HG03196 (cell line): ENCODE measurements around the gene THRA.
A peak's percentile ranks its signal among the peaks of the same experiment; 100 is the strongest.

Experiments used
- ATAC-seq: cut with Tn5 transposase; IDR thresholded peaks from one replicate; pipeline ENCODE4 v1.9.1; 2021; ENCODE audit not compliant: unreplicated experiment

The THRA gene, protein sequence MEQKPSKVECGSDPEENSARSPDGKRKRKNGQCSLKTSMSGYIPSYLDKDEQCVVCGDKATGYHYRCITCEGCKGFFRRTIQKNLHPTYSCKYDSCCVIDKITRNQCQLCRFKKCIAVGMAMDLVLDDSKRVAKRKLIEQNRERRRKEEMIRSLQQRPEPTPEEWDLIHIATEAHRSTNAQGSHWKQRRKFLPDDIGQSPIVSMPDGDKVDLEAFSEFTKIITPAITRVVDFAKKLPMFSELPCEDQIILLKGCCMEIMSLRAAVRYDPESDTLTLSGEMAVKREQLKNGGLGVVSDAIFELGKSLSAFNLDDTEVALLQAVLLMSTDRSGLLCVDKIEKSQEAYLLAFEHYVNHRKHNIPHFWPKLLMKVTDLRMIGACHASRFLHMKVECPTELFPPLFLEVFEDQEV

DNA sequence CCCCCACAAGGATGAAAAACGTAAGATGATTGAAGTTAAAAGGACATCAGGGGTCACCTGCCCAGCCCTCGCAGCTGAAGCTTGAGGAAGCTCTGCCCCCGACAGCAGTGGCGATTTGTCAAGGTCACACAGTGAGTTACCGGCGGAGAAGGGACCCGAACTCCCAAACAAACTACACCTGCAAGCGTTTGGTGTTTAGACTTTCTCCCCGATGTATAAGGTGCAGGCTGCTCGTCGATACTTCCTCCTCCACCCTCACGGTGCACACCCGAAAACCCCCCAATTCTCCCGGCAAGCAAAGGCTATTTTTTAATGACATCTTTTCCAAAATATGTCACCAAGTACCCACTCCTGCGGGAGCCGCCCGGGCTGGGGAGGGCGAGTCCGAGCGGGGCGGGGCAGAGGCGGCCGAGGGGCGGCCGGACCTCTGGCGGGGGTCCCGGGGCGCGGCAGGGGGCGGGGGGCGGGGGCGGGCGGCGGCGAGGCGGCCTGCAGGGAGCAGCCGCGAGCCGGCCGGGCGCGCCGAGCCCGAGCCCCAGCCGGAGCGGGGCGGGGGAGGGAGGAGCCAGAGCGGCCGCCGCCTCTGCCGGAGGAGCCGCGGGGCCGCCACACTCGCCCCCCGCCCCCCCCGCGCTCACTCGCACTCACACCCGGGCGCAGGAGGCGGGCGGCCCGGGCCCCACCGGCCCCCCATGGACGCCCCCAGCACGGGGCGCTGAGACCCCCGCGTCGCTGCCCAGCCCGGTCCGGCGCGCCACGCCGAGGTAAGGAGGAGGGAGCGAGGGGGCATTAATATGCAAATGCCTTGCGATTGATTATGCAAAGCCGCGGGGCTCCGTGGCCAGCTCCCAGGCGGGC lies at the start of gene THRA:
Gene THRA, plus strand, starts transcription at position 637 of the 858 bp plus-strand sequence. CDS start 11,524 bp downstream, outside the sequence.
- ATAC-seq = peak; percentile 56

DNA sequence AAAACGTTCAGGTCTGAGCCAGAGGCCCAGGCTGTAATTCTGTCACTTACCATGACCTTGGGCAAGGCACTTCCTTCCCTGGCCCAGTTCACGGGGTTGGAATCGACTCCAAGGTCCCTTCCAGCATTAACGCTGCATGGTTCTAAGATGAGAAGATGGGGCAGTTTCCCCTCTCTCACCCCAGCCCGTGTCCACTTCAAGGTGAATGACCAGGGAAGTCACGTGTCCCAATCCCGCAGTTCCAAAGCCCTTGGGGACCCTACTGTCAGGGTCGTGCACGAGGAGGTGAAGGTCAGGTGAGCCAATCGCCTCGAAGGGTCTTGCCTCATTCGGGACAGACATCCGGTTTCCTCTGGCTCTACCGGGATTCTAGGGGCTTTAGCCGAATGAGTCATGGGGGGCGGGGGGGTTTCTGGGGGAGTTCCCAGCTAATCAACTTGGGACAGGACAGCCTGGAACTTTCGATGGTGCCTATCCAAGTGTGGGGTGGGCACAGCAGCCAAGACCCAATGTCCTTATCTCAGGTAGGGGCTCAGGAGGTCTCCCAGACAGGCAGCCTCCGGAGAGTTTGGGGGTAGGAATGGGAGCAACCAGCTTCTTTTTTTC lies 48.3 kb upstream of the THRA start:
- ATAC-seq = no peak

DNA sequence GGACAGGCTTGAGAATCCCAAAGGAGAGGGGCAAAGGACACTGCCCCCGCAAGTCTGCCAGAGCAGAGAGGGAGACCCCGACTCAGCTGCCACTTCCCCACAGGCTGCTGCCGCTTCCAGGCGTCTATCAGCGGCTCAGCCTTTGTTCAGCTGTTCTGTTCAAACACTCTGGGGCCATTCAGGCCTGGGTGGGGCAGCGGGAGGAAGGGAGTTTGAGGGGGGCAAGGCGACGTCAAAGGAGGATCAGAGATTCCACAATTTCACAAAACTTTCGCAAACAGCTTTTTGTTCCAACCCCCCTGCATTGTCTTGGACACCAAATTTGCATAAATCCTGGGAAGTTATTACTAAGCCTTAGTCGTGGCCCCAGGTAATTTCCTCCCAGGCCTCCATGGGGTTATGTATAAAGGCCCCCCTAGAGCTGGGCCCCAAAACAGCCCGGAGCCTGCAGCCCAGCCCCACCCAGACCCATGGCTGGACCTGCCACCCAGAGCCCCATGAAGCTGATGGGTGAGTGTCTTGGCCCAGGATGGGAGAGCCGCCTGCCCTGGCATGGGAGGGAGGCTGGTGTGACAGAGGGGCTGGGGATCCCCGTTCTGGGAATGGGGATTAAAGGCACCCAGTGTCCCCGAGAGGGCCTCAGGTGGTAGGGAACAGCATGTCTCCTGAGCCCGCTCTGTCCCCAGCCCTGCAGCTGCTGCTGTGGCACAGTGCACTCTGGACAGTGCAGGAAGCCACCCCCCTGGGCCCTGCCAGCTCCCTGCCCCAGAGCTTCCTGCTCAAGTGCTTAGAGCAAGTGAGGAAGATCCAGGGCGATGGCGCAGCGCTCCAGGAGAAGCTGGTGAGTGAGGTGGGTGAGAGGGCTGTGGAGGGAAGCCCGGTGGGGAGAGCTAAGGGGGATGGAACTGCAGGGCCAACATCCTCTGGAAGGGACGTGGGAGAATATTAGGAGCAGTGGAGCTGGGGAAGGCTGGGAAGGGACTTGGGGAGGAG lies 47.5 kb upstream of the THRA start, which contains the start of gene CSF3:
Gene CSF3, plus strand, starts transcription at position 436 of the 993 bp plus-strand sequence. Its CDS starts 35 bp downstream, at position 471.
- no peak for ATAC-seq

DNA sequence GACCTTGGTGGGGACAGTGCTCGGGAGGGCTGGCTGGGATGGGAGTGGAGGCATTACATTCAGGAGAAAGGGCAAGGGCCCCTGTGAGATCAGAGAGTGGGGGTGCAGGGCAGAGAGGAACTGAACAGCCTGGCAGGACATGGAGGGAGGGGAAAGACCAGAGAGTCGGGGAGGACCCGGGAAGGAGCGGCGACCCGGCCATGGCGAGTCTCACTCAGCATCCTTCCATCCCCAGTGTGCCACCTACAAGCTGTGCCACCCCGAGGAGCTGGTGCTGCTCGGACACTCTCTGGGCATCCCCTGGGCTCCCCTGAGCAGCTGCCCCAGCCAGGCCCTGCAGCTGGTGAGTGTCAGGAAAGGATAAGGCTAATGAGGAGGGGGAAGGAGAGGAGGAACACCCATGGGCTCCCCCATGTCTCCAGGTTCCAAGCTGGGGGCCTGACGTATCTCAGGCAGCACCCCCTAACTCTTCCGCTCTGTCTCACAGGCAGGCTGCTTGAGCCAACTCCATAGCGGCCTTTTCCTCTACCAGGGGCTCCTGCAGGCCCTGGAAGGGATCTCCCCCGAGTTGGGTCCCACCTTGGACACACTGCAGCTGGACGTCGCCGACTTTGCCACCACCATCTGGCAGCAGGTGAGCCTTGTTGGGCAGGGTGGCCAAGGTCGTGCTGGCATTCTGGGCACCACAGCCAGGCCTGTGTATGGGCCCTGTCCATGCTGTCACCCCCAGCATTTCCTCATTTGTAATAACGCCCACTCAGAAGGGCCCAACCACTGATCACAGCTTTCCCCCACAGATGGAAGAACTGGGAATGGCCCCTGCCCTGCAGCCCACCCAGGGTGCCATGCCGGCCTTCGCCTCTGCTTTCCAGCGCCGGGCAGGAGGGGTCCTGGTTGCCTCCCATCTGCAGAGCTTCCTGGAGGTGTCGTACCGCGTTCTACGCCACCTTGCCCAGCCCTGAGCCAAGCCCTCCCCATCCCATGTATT lies 46.5 kb upstream of the THRA start:
- no peak for ATAC-seq

DNA sequence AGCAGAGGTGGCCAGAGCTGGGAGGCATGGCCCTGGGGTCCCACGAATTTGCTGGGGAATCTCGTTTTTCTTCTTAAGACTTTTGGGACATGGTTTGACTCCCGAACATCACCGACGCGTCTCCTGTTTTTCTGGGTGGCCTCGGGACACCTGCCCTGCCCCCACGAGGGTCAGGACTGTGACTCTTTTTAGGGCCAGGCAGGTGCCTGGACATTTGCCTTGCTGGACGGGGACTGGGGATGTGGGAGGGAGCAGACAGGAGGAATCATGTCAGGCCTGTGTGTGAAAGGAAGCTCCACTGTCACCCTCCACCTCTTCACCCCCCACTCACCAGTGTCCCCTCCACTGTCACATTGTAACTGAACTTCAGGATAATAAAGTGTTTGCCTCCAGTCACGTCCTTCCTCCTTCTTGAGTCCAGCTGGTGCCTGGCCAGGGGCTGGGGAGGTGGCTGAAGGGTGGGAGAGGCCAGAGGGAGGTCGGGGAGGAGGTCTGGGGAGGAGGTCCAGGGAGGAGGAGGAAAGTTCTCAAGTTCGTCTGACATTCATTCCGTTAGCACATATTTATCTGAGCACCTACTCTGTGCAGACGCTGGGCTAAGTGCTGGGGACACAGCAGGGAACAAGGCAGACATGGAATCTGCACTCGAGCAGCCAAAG lies 45.2 kb upstream of the THRA start:
- no peak for ATAC-seq

DNA sequence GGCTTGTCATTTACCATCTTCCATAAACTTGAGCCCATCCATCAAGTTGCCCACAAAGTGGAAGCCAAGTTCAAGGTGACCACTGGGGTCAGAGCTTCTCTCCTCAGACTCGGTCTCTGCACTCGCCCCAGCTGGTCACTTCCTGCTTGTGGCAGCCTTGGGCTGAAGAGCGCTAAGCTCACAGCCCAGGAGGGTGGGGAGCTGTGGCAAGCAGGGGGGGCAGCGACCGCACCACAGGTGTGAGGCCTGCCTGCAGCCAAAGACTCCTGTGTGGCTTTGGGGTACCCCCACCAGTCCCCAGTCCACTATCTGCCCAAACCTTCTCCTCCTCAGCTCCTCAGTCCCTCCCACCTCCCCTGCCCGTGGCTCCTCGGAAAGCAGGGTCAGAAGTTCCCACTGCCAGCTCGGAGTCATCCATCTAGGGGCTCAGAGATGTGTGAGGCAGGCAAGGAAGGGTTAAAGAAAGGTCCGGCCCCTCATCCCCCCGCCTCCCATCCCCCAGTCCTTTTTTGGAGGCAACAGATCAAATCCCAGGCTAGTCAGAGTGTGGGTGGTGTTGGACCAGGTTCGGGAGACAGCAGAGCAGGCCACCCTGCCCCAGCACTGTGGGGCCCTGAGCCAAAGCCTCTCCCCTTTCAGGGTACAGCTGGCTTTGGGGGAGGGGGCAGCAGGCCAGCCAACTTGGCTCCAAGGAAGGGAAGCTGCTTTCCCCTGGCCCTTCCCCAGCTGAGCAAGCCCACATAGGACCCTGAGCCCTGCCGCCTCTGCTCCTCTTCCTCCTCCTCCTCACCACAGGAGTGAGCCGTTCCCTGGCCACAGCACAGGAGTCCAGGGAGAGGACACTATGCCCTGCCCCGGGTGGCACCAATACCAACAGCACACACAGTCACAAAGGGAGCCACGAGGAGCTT lies 44.3 kb upstream of the THRA start:
- ATAC-seq = no peak

DNA sequence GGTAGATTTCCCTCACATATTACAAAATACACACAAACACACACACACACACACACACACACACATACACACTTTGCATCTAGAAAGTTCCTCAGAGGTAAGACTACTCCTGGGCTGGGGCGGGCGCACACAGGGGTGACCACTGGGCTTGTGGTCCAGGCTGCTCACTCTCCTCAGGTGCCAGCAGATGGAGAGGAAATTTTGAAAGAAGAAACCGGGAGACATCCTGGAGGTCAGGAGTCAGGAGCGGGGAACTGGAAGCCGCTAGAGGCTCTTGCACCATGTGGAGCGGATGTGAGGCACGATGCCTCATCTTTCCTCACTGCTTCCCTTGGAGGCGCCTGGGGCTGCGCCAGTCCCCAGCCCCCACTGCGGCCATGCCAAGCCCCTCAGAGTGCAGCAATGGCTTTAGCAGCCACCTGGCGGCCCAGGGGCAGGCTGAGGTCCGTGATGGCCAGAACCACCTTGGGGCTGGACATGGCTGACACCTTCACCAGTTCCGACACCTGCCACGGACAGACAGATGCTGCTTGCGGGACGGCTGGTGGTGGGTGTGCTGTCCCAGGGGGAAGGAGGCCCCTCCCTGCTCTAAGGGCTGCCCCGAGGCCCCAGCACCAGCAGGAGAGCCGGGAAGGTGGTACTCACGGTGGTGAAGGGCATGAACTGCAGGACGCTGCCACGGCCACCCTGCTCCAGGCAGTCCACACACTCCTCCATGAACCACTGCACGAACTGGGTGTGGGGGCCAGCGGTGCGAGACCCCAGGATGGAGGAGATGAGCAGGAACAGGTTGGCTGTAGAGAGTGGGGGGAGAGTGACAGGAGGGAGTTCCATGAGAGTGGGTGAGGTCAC lies 43.4 kb upstream of the THRA start:
- ATAC-seq = no peak

DNA sequence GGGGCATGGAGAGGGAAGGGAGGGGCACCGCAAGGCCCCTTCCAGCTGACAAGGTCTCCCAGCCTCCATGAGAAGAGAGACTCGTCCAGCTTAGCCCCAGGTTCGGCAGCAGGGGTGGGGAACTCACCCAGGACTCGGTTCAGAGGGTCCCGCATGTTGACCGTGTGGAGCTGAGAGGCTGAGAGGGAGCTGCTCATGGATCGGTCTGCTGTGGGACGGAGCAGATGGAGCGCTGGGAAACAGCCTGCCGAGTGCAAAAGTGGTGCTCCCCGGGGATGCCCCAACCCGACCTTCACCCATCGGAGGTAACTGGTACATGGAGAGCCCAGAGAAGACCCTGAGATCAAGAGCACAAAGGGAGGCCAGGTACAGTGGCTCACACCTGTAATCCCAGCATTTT lies 42.6 kb upstream of the THRA start:
- no peak for ATAC-seq

DNA sequence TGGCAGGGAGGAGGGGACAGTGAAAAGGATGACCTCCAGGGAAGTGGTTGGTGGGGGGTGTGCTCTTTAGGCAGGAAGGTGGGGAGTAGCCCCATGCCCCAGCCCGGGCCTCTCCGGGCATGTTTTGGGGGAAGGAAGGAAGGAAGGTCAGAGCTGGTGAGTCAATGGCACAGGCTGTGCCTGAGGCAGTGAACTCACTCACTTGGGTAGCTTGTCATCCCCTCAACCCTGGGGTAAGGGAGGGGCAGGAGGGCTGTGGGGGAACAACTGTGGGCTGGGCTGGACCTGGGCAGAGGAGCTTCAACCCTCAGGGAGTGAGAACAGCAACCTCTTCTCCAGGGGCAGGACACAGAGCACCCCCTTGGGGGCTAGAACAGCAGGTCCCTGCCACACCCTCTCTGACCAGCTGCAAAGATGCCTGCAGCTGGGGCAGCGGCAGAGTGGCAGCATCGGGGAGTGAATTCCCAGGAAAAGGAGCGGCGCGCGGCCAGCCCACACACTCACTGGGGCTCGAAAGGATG lies 41.3 kb upstream of the THRA start:
- ATAC-seq = no peak

DNA sequence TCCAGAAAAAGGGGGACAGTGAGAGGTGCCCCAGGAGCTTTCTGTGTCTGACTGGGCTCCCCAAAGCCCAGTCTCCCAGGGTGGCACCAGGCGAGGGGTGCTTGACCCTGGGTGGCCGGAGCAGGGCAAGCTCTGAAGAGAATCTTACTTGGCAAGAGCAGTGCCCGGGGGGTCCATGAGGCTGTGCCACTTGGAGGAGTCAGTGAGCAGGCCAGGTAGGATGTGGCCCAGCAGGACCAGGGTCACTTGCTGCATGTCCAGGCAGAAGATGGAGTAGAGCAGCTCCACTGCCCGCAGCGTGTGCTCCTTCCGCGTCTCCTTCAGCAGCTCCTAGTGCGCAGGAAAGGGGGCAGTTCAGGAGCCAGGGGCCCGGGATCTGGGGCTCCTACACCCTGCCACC lies 40.3 kb upstream of the THRA start:
- ATAC-seq = no peak

DNA sequence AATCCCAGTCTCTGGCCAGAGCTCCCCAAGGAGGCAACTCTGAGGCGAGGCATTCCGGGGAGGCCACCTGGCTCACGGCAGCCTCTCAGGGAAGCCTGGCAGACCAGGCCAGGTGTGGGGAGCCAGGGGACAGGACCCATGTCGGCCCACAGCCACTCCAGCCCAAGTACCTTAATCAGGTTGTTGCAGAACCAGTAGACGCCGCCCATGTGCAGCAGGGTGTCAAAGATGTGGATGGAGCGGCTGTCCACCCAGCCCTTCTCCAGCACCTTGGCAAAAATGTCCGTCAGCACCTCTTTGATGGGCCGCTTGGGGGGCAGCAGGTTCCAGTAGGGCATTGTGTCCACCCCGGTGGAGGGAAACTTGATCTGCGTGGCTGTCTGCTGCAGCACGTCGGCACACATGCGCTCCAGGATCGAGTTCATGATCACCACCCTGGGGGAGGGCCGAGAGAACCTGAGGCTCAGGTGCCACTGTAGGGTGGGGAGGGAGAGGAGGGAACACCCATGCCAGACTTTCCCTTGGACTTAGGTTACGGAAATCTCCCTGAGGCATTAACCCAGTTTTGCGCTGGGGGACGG lies 39.7 kb upstream of the THRA start:
- no peak for ATAC-seq

DNA sequence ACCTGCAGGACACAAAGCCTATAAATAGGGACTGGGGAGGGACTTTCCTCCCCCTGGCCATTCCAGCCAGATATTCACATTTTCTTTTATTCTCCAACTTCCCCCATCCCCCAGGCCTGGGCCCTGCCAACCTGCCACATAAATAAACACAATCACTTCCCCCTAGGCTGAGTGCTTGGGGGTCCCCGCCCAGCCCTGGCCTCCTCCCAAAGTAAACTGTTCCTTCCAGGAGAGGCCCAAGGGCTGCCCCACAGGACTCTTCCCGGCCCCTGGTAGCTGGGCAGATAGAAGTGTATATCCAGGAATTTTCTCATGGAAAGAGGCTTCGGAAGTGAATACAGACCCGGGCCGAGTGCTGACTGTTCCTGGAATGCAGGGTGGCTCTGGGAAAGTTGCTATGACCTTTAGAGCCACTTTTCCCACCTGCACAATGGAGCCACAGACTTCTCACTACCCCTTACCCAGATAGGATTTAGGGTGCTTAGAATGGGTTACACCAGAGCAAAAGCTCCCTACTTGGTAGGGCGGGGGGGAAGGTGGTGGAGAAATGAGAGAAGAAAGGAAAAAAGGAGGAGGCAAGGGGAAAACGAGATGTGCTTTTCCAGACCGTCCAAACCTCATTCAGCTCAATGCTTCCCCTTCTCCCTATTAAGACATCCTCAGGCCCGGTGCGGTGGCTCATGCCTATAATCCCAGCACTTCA lies 39.0 kb upstream of the THRA start:
- ATAC-seq = no peak

DNA sequence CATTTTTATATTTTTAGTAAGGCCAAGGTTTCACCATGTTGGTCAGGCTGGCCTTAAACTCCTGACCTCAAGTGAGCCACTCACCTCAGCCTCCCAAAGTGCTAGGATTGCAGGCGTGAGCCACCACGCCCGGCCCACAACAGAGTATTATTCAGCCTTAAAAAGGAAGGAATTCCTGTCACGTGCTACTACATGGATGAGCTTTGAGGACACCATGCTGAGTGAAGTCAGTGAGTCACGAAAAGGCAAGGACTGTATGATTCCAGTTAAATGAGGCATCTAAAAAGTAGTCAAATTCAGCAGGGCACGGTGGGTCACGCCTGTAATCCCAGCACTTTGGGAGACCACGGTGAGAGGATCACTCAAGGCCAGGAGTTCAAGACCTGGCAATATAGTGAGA lies 37.9 kb upstream of the THRA start:
- no peak for ATAC-seq

DNA sequence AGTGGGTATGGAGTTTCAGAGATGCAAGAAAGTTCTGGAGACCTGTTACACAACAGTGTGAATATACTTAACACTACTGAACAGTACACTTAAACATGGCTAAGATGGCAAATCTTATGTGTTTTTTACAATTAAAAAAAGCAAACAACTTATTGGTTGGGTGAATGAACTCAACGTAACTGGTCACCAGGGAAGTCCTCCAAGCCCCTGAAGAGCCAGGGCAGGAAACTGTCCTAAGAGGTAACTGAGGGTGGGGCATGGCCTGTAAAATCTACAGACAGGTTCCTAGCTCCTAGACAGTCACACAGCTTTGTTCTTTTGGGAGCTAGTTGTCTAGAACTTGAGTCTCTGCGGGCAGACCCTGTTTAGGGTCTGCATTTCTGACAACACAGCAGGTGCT lies 37.2 kb upstream of the THRA start:
- ATAC-seq = no peak

DNA sequence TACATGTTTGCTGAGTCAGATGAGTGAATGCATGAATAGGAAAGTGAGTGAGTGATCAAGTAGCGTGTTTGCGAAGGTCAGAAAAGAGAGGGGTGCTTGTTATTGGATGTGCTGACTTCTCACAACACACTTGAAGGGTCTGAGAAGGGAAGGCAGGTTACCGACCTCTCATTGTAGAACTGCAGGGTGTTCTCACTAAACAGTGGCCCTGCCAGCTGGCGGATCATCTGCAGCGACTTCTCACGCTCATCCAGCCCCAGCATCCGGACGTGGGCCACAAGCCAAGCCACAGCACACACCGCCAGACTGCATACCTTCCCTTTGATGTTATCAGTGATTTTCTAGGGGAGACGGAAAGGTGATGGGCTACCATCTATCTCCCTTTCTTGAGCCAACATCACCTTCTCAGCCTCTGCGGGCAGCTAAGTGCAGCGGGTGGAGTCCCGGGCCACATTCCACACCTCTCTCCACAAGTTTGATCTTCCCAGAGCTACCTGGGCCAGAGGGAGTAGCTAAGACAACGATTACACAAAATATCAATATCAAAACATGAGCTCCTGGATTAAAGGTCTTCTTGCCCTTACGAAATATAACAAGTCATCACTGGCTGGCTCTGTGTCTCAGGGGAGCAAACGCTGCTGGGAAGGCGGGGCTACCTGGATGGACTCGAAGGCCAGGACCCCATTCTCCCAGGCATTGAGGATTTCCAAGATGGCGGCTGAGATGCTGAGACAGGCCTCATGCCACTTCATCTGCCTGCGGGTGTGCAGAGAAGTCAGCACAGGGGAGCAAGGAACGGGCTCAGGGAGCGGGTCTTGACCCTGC lies 36.6 kb upstream of the THRA start:
- no peak for ATAC-seq
